Stimulated activated CD4-positive, alpha-beta T cell treated with anti-CD3 and anti-CD28 coated beads, Interleukin-2, amount 100 ng/mL, for 4 hours (primary cell): Measurements from ENCODE around the gene MEGF10.
A peak's percentile ranks its signal among the peaks of the same experiment; 100 is the strongest.
"Not testable (repeated sequence)": the region's sequence is repeated elsewhere in the genome, so short reads cannot be mapped to it uniquely, and the experiment has no call there.

Source experiments
- DNase-seq: peaks from one replicate; pipeline ENCODE4 v3.0.0-alpha.2; 2020; ENCODE audit warnings: low read depth

MEGF10 gene

DNA sequence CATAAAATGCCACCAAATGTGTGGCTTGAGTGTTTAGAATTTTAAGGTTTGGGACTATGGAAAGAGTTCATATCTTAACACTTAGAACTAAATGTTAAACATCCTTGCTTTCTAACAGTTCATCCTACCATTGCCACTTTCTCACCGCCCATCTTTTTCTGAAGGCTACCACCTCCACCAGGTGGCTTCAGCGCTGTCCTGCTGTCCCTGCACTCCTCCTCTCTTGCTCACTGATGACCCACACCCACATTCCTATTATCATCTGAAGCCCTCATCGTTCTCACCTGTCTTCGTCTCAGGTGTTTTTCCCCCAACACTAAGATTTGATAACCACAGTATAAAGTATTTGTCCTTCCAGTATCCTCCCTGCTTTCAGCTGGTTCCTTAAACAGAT lies 7.4 kb downstream of the MEGF10 start:
- no peak for DNase-seq

DNA sequence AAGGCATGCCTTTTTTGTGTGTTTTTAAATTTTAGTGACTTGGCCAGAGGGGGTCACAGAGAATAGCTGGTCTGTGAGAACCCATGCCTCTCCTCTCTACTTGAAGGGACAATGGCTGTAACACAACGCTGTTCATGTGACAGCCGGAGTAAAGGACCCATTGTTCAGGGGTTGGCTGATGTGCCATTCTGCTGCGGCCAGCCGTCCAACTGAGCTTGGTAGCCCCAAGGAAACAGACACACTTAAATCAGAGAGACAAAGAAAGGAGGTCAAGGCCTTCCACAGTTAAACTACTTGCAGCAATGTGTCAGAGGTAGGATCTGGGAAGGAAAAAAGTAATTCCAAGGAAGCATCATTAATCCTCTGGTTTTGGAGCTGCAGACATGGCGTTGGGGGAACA lies 8.1 kb downstream of the MEGF10 start:
- DNase-seq = no peak

DNA sequence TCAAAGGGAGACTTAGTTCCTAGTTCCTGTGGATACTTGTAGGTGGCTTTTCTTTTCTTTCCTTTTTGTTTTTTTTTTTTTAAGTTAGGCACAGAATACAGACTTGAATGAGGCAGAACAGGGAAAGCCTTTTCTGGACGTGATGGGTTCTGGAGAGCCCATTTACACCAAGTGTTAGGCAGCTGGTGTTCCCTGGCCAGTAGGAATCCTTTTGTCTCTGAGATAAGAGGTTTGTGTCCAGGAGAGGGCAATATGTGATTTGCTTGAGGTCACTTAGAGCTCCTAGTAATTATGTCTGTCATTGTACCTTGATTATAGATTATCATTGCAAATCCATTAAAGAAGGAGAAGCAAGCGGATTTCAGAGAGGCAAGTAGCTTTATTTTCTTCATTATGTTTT lies 9.1 kb downstream of the MEGF10 start:
- no peak for DNase-seq

DNA sequence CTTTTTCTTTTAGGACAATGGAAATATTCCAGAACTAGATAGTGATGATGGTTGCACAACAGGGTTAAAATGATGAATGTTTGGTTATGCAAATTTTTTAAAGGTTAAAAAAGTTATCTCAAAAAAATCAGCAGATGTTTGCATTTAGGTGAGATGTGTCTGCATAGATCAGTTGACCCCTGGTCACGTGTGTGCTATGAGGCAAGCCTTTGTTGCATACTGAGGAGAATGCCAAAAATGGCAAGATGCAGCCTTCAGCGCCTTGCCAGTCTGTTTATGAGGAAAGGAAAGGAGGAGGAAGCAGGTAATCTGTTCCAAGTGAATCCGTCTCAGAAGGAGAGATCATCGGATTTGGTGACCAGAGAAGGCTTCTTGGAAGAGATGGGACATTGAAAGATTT lies 11.9 kb downstream of the MEGF10 start:
- DNase-seq = no peak

DNA sequence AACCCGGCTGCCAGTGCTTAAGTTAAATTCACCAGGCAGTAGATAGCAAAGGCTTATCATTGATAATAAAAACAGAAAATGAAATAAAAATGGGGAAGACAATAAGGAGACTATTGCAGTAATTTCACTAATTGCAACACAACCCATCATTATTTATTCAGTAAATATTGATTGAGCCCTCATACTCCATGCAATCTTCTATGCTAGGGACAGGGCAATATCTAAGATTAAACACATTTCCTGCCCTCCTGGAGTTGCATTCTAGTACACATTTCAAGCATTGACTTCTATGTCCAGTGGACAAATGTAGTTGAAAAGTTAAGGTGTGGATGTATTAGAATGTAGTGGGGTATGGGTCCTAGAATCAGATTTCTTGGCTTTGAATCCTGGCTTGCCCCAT lies 12.8 kb downstream of the MEGF10 start:
- DNase-seq = no peak

DNA sequence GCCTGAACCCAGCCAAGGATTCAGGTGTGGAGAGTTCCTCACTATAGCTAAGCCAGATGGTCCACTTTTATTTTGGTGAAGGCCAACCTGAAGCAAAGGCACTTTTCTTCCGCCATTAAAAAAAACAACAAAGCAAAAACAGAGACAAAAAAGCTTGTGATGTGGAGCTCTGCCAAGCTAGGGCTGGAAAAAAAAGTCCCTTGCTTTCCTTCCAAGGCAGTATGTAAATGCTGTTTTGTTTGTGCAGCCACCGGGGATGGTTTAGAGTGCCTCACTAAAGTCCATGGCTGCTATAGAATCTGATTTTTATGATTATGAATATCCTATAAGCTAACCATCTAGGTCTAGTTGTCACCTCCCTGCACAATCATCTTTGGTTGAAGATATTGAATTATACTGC lies 14.9 kb downstream of the MEGF10 start:
- no peak for DNase-seq

DNA sequence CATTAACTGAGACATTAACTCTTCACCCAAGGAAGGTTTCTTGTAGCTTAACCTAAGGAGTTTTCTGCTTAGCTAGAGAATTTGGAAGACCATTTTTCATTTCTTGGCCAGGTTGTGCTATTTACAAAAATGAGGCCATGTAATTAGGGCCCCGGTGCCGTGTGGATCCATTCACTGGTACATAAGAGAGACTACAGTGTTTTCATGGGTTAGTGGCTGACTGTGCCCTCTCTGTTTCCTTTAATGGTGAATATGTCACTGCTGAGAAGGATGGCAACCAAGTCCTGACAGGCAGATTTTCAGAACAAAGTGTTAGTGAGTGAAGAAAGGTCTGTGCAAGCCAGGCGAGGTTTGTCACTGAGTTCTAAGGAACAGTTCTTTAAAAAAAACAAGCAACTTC lies 15.4 kb downstream of the MEGF10 start:
- DNase-seq = no peak

DNA sequence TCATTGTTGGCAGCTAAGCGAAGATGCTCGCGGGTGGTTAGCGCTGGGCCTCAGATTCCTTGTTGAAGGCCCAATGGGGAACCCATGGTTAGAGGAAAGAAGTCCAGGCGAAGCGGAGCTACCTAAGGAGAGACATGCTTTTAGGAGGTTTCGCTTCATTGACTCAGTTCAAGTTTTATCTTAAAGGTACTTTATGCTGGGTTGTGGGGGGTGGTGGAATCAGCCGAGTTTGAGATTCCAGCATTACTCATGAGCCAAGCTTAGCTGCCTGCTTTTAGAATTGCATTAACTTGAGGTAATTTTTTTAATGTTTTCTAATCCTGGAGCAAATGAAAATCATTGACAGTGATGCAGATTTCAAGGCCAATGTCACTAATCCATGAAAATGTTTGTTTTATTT lies 16.1 kb downstream of the MEGF10 start:
- DNase-seq = no peak

DNA sequence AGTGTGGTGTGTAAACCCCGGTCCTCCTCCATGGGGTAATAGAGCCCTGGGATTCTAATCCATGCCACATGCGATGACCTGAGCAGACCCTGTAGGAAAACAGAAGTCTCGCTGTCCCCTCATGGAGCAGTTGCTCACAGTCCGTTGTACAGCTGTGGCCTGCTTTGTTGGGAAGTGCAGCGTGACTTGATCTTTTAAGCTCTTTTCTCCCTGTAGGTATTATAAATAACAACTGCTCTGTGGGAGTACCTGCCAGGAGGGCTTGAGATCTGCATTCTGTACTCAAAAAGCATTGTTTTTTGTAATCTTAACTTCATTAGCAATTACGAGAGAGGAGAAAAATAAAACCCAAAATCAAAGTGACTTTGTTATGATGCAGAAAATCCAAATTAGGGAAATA lies 17.3 kb downstream of the MEGF10 start:
- no peak for DNase-seq

DNA sequence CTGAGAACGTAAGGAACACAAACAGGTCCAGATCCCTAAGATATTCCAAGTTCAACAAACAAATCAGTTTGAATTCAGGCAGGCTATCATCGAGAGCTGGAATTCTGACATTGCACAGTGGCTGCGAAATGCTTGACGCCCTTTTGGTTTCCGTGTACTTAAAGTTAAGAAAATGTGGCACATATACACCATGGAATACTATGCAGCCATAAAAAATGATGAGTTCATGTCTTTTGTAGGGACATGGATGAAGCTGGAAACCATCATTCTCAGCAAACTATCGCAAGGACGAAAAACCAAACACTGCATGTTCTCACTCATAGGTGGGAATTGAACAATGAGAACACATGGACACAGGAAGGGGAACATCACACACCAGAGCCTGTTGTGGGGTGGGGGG lies 17.7 kb downstream of the MEGF10 start:
- DNase-seq = not testable (repeated sequence)

DNA sequence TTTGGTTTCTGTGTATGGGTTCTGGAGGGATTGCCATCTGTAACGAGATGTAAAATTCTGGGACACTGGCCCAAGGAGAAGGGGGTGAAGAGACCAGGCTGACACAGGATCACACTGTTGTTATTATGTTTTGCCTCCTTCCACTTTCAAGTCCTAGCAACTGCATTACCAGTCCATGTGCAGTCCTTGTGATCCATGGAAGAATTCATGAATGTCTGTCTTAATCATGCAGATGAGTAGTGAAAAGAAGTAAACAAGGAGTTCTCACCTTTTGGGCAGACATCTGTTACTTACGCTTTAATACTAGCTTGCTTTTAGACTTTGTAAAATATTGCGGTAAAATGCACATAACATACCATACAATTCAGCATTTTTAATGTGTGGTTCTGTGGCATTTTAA lies 18.3 kb downstream of the MEGF10 start:
- DNase-seq = no peak

DNA sequence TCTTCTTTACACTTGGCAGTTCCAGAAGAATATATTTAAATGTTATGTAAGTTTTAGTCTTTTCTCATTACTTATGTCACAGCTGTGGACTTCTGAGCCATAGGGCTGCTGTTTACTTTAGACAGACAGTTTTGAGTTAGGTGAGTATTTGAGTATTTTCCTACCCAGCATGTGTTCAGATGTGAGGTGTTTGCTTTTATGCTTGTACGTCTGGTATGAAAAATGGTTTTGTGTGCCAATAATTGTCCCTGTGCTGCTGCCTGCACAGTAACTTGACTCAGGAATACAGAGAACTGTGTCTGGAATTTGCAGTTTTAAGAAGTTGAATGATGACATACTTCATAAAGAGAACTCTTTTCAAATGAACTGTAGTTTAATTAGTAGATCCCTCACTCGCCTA lies 20.8 kb downstream of the MEGF10 start:
- DNase-seq = no peak

DNA sequence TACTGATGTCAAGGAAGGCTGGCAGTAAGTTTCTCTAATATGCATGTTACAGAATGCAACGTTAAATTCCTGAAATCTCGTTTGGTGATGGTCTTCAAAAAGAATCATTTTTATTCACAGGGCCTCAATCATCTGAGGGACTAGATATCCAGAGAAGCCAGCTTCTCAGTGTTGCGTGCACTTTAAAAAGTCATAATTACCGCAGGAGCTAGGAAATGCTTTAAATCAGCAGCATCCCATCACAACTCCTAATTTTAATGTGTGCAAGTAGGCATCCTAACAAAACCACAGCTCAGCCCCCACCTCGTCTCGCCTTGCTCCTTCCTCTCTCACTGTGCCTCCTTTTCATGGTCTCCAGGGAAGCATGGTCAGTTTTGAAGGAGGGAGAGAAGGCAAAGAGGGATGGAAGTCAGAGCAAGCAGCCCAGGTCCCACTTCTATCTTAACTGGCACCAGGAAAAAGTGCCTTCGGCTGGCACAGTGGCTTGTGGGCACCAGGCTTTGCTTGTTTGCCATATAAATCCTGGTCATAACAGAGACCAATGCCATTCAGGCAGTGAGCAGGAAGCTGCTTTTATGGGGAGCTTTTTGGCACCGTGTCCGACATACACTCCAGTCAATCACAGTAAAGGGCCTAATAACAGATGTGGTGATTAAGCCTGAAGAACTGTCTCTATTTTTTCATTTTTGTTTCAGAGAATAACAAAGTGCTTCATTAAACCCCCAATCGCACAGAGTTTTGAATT lies 21.4 kb downstream of the MEGF10 start:
- DNase-seq = no peak

DNA sequence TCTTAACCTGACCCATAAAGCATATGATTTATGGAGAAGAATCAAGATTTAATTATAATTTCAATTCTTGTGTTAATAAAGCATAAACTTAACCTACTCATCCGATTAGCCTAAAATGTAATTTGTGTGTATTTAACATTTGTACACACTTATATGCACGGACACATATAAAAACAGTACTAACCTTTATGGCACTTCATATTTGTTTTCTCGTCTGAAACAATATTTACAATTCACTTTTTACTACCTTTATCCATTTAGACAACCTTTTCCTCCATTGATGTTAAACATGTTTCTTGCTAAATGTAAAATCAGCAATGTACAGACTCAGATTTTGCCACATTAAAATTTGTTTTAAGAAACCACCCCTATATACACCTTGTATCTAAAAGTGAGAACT lies 22.8 kb downstream of the MEGF10 start:
- no peak for DNase-seq

DNA sequence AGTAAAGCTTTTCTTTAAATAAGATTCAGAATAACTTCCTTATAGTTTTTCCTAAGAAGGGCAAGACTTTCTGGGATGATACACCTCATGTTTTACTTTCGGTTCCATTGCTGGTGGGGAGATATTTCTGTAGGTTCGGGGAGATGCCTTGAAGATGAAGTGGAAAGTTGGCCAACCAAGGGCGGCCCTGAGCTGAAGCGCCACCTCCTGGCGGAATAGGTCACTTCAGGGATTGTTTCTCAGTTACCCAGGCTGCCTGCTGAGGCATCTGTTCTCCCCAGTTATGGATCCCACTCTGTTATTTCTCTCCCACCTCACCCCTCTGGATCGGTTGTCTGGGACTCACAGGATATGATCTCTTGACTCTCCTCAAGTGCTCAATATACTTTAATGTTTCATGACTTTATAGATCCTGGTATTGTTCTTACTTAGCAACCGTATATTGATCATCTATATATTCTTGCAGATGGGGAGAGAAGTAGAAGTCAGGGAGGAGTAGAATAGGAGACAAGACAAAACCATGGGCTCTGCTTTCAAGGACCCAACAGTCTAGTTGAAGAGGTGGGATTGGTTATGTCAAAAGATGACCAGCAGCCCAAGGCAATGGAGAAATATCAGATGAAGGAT lies 23.4 kb downstream of the MEGF10 start:
- DNase-seq = peak; percentile 41

DNA sequence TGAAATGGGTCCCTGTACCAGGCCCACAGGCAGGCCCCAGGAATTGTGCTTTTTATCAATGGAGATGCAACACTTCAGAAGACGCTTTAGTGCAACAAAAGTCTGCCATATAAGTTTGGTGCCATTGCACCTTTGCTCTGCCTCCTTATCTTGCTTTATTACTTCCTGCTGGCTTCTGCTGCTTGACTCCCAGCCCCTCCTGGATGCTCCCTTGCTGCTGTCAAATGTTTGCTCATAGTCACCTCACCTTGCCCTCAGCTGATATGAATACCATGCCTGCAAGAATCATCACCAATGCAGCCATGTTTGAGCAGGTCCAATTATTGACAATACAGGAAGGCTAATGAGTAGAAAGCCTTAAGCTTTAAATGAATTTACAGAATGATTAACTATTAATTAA lies 25.4 kb downstream of the MEGF10 start:
- DNase-seq = no peak

DNA sequence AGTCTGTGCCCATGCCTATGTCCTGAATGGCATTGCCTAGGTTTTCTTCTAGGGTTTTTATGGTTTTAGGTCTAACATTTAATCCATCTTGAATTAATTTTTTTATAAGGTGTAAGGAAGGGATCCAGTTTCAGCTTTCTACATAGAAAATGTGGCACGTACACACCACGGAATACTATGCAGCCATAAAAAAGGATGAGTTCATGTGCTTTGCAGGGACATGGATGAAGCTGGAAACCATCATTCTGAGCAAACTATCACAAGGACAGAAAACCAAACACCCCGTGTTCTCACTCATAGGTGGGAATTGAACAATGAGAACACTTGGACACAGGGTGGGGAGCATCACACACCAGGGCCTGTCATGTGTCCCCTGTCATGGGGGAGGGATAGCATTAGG lies 26.8 kb downstream of the MEGF10 start:
- not testable (repeated sequence) for DNase-seq

DNA sequence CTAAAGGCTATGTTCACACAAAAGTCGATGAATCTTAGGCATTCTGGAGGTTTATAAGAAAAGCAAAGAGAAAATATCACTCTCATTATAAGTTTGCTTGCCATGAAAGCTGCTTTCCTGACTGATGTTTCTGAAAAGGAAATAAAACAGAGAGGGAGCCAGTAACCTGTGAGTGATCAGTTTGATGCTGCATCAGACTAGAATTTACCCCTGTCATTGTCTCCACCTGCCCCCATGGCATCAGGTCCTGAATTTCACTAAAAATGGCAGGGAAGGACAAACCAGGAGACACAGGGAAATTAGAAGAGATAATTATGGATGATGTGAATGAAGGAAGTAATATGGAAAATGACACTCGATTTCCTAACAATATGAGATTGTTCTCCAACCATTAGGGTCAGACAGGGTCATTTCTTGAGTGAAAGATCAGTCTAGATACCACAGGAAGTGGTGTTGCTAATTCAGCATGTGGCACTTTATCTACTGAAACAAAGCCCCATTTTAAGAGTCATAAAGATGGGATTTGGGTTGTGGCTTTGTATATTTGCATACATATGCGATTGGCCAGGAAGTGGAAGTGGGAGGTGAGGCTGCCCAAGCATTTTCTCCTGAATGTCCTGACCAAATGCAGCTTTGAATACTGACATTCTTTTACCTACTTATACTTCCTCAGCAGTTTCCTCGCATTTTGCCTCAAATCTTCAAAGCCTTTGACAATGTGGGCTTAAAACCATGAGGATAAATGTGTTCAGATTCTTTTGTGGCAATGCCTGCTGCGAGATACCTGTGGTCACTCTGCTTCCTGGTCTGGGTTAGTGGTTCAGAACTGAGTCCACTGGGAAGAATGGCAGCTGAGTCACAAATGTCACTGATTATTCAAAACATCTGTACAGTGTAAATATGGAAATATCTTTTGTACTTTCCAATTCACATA lies 29.7 kb downstream of the MEGF10 start:
- DNase-seq = no peak

DNA sequence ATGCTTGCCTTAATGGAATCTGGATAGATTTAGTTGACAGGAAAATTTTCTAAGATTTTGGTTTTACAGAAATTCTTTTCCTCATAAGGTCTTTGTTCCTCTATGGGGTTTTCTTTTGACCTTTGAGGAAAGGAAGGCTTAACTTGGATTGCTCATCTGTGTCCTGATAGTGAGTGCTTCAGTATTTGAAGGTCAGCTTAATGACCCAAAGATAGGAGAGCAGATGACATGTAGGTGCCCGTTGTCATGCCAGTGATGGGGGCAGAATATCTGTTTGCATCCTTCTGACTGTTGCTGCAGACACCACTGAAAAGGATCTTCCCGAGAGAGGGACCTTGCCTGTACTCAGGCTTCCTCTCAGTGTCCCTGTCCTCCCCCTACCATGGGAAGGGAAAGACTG lies 30.9 kb downstream of the MEGF10 start:
- no peak for DNase-seq

DNA sequence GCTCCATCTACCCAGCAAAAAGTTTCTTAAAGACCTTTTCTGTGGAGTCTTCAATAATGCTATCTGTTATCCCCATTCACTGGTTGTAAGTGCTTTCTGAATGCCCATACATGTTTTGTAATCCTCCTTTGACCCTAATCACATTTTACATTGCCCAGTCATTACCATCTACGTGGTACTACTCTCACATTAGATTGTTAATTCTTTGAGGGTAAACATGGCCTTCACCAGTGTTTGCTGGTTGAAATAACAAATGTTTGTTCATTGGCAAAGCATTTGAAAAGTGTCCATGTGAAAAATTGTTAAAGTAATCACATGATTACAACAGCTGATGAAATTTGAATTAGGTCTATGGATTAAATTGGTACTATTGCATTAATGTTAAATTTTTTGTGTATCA lies 31.8 kb downstream of the MEGF10 start:
- no peak for DNase-seq

DNA sequence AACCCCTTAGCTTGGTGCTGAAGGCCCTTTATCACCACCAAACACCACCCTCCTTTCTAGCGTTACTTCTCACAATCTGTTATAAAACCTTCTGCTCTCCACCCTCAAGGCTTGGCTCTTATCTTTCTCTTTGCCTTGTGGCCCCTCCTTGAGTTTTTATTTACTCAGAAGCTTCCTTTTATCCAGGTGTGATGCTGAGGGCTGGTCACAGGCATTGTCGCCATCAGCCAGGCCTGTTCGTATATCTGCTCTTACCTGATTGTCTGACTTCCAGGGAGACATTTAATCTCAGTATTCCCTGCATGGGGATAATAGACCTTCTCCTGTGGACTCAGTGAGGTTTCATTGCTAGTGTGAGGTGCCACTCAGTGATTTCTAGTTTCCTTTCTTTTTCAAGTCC lies 34.2 kb downstream of the MEGF10 start:
- no peak for DNase-seq

DNA sequence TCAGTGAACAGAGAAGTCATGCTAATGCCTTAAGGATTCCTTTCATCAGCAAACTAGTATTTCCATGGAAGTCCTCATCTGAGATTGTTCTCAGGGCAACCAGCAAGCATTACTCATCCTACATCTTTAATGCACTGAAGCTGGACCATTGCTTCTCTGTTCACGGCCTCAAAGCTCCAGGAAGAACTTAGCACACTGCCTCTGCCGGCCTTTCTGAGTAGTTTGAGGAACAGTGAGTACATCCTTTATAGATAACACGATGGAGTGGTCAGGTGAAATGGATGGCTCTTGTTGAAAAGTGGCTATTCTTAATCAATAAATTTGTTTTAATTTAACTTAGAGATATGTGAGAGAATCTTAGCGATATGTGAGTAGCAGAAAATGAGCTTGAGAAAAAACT lies 35.8 kb downstream of the MEGF10 start:
- no peak for DNase-seq
